Esophagus squamous epithelium (tissue), 4 donors: ENCODE measurements around the gene GSC2.

Source experiments
- POLR2A ChIP-seq, 4 donors: fragments of 450-650 bp; IDR thresholded peaks; one replicate each; pipeline ENCODE4 v1.6.1; 2017; ENCODE audit warnings: antibody characterized with exemption in 4 of 4, mild to moderate bottlenecking in 4 of 4, moderate library complexity in 3 of 4
- TF ChIP-seq, protein P1 (sequence below), 6 experiments: fragments of 450-650 bp in 4 of 6; fragments of 200-600 bp in 2 of 6; sonication (generic) in 2 of 6; IDR thresholded peaks; one replicate each; pipeline ENCODE4 v1.5.1; 2016 to 2019; ENCODE audit warnings: antibody characterized with exemption in 6 of 6, mild to moderate bottlenecking in 4 of 6, moderate library complexity in 4 of 6

DNA sequence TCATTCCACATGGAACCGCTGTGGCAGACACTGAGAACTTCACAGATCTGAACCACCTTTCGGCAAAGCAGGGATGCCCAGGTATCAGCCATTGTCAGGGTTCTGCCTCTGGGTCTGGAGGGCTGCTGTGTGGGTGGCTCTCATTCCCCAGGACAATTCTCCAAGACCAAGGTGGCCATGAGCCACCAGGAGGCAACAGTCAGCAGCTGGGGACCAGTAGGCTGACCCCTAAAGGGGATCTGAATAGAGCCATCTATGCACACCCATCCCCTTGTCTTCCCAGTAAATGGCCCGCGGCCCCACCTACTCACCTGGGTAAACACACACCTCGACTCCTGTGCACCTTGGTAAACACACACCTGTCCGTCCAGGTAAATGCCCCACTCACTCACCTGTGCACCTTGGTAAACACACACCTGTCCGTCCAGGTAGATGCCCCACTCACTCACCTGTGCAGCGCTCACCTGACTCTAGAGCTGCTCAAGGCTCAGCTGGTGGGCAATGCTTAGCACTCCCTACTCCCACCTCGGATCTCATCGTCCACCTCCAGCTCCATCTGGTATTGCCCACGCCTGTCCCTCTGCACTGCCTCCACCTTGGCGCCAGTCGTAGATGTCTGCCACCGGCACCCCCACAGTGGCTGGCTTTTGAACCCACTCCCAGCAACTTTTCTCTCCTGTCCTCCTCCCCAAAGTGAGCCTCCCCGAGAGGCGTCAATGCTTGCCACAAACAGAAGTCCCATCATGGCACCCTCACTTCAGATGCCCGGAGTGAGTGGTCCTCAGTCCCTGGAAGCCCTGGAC lies 18.2 kb upstream of the GSC2 start:
- TF ChIP-seq, protein P1, sequence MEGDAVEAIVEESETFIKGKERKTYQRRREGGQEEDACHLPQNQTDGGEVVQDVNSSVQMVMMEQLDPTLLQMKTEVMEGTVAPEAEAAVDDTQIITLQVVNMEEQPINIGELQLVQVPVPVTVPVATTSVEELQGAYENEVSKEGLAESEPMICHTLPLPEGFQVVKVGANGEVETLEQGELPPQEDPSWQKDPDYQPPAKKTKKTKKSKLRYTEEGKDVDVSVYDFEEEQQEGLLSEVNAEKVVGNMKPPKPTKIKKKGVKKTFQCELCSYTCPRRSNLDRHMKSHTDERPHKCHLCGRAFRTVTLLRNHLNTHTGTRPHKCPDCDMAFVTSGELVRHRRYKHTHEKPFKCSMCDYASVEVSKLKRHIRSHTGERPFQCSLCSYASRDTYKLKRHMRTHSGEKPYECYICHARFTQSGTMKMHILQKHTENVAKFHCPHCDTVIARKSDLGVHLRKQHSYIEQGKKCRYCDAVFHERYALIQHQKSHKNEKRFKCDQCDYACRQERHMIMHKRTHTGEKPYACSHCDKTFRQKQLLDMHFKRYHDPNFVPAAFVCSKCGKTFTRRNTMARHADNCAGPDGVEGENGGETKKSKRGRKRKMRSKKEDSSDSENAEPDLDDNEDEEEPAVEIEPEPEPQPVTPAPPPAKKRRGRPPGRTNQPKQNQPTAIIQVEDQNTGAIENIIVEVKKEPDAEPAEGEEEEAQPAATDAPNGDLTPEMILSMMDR (IDR thresholded peaks at IDR 0.05): no peak
- TF ChIP-seq POLR2A (IDR thresholded peaks at IDR 0.05): no peak
